H1 (cell line): Measurements from ENCODE around the gene STK26. TPM values are rescaled to one million over a fixed set of nuclear protein-coding genes. Genes with fewer than 3 reads are reported as not detected.

ENCODE experiments used
- CTCF ChIA-PET: fragments of 300-600 bp; sonication (Branson Sonifier 250); formaldehyde crosslinking; loops from one replicate; lab custom pipeline; 2021; ENCODE audit not compliant: partially characterized antibody; lab: Charles Lee
- POLR2A ChIA-PET: fragments of 300-600 bp; sonication (Branson Sonifier 250); formaldehyde crosslinking; loops from one replicate; lab custom pipeline; 2021; ENCODE audit warnings: inconsistent platforms; ENCODE audit not compliant: partially characterized antibody; lab: Charles Lee
- DNase-seq, 2 experiments: peaks; one replicate each; pipeline versions ENCODE4 v3.0.0 to v3.0.0-alpha.2; 2010 to 2022; ENCODE audit warnings: low spot score in 2 of 2, low read depth in 1 of 2, mixed read lengths in 1 of 2
- FAIRE-seq: peaks from 2 replicates; lab custom pipeline; 2011; peaks lifted over from hg19 to GRCh38; lab: Jason Lieb, UNC
- H2AFZ ChIP-seq: 2 replicates; pipeline ENCODE4 v1.8.1; 2012; ENCODE audit warnings: low read length, inconsistent platforms
- H2AK5ac ChIP-seq: 2 replicates; pipeline ENCODE4 v1.6.1; 2013; ENCODE audit warnings: low read depth, low read length
- H2BK120ac ChIP-seq: replicated peaks from 2 replicates; pipeline ENCODE3; 2013; ENCODE audit warnings: low read depth, low read length, inconsistent platforms
- H2BK12ac ChIP-seq: 2 replicates; pipeline ENCODE4 v1.6.1; 2013; ENCODE audit warnings: low read depth, low read length
- H2BK15ac ChIP-seq: 2 replicates; pipeline ENCODE4 v1.6.1; 2013; ENCODE audit warnings: low read length
- H2BK20ac ChIP-seq: 2 replicates; pipeline ENCODE4 v1.6.1; 2013; ENCODE audit warnings: low read length
- H2BK5ac ChIP-seq: 2 replicates; pipeline ENCODE4 v1.6.1; 2013; ENCODE audit warnings: low read depth, low read length
- H3K14ac ChIP-seq: 2 replicates; pipeline ENCODE4 v1.6.1; 2013; ENCODE audit warnings: inconsistent platforms; ENCODE audit not compliant: insufficient read length
- H3K18ac ChIP-seq: 2 replicates; pipeline ENCODE4 v1.6.1; 2013; ENCODE audit warnings: low read length; ENCODE audit errors: extremely low read depth
- H3K23ac ChIP-seq: 2 replicates; pipeline ENCODE4 v1.6.1; 2013; ENCODE audit warnings: inconsistent platforms; ENCODE audit not compliant: insufficient read length
- H3K23me2 ChIP-seq: 2 replicates; pipeline ENCODE4 v1.6.1; 2013; ENCODE audit warnings: low read depth, low read length
- H3K27ac ChIP-seq: 2 replicates; pipeline ENCODE4 v1.6.1; 2011; ENCODE audit warnings: low read depth, low read length, inconsistent platforms
- H3K27me3 ChIP-seq, 4 experiments: replicated peaks in 1 of 4; 1 replicate in 1 of 4; 2 replicates in 3 of 4; pipeline versions ENCODE4 v1.6.1 to v1.8.1; 2011 to 2013; ENCODE audit warnings: low read length in 3 of 4, mild to moderate bottlenecking in 3 of 4, inconsistent platforms in 2 of 4, mixed read lengths in 2 of 4, moderate library complexity in 1 of 4; ENCODE audit not compliant: control insufficient read depth in 3 of 4, insufficient read depth in 3 of 4; ENCODE audit errors: extremely low read depth in 1 of 4
- H3K36me3 ChIP-seq, 4 experiments: 2 replicates each; pipeline versions ENCODE4 v1.6.1 to v1.8.1; 2011 to 2013; ENCODE audit warnings: mild to moderate bottlenecking in 4 of 4, low read length in 3 of 4, moderate library complexity in 2 of 4, control low read depth in 1 of 4, inconsistent platforms in 1 of 4; ENCODE audit not compliant: insufficient read depth in 4 of 4, control insufficient read depth in 2 of 4
- H3K4ac ChIP-seq: replicated peaks from 2 replicates; pipeline ENCODE3; 2013; ENCODE audit warnings: low read length, low read depth, mixed read lengths, inconsistent platforms; ENCODE audit not compliant: insufficient read length
- H3K4me1 ChIP-seq, 4 experiments: replicated peaks in 1 of 4; 1 replicate in 1 of 4; 2 replicates in 3 of 4; pipeline versions ENCODE4 v1.6.1 to v1.8.1; 2011 to 2013; ENCODE audit warnings: low read length in 3 of 4, inconsistent platforms in 2 of 4, mixed read lengths in 1 of 4; ENCODE audit not compliant: insufficient read depth in 4 of 4, control insufficient read depth in 3 of 4
- H3K4me2 ChIP-seq, 2 experiments: 2 replicates each; pipeline versions ENCODE4 v1.6.1 to v1.8.1; 2011 to 2013; ENCODE audit warnings: low read depth in 2 of 2, low read length in 2 of 2, control low read depth in 1 of 2, inconsistent platforms in 1 of 2, mild to moderate bottlenecking in 1 of 2; ENCODE audit not compliant: insufficient read depth in 1 of 2
- H3K4me3 ChIP-seq, 4 experiments: fragments of 200-600, 300-600 bp in 1 of 4; sonication (generic), shearing (Covaris generic), sonication (Bioruptor Twin) in 1 of 4; 2 replicates each; pipeline versions ENCODE4 v1.5.1 to v1.8.1; 2011 to 2016; ENCODE audit warnings: low read length in 4 of 4, low read depth in 3 of 4, control low read depth in 2 of 4, inconsistent platforms in 2 of 4, mild to moderate bottlenecking in 2 of 4, mixed read lengths in 1 of 4, moderate library complexity in 1 of 4; ENCODE audit not compliant: insufficient read depth in 2 of 4; ENCODE audit errors: extremely low read depth in 1 of 4
- H3K56ac ChIP-seq: replicated peaks from 2 replicates; pipeline ENCODE3; 2013; ENCODE audit warnings: low read depth, mild to moderate bottlenecking, mixed read lengths, low read length, inconsistent platforms; ENCODE audit not compliant: insufficient read length
- H3K79me1 ChIP-seq: 2 replicates; pipeline ENCODE4 v1.6.1; 2013; ENCODE audit warnings: low read depth, low read length, control low read depth
- H3K79me2 ChIP-seq, 2 experiments: 2 replicates each; pipeline versions ENCODE4 v1.6.1 to v1.8.1; 2012 to 2013; ENCODE audit warnings: low read length in 2 of 2, mild to moderate bottlenecking in 2 of 2, inconsistent platforms in 1 of 2; ENCODE audit not compliant: insufficient read depth in 2 of 2, control insufficient read depth in 1 of 2
- H3K9ac ChIP-seq, 4 experiments: replicated peaks in 1 of 4; 1 replicate in 1 of 4; 2 replicates in 3 of 4; pipeline versions ENCODE4 v1.6.1 to v1.8.1; 2011 to 2013; ENCODE audit warnings: low read depth in 3 of 4, low read length in 3 of 4, control low read depth in 2 of 4, mild to moderate bottlenecking in 2 of 4, moderate library complexity in 2 of 4, inconsistent platforms in 1 of 4; ENCODE audit errors: extremely low read depth in 1 of 4
- H3K9me3 ChIP-seq, 2 experiments: 2 replicates each; pipeline versions ENCODE4 v1.6.1 to v1.8.1; 2012 to 2013; ENCODE audit warnings: mild to moderate bottlenecking in 2 of 2, moderate library complexity in 2 of 2, control low read depth in 1 of 2, inconsistent platforms in 1 of 2, low read depth in 1 of 2, low read length in 1 of 2, mixed read lengths in 1 of 2; ENCODE audit not compliant: insufficient read depth in 2 of 2
- H4K20me1 ChIP-seq, 2 experiments: replicated peaks in 1 of 2; 2 replicates each; pipeline versions ENCODE3 to v1.8.1; 2011 to 2013; ENCODE audit warnings: inconsistent platforms in 2 of 2, low read length in 2 of 2, mild to moderate bottlenecking in 1 of 2; ENCODE audit not compliant: insufficient read depth in 2 of 2, control insufficient read depth in 1 of 2
- H4K5ac ChIP-seq: 2 replicates; pipeline ENCODE4 v1.6.1; 2013; ENCODE audit warnings: low read length, low read depth, mixed read lengths, inconsistent platforms; ENCODE audit not compliant: insufficient read length
- H4K8ac ChIP-seq: 2 replicates; pipeline ENCODE4 v1.8.0; 2013; ENCODE audit warnings: mild to moderate bottlenecking, moderate library complexity, low read length, inconsistent platforms; ENCODE audit not compliant: insufficient read depth; ENCODE audit errors: extremely low read depth
- H4K91ac ChIP-seq: replicated peaks from 2 replicates; pipeline ENCODE3; 2013; ENCODE audit warnings: low read length, mixed read lengths, inconsistent platforms; ENCODE audit not compliant: insufficient read length
- NRF1 ChIP-seq: IDR thresholded peaks from 2 replicates; pipeline ENCODE4 v1.6.1; 2011; ENCODE audit warnings: mild to moderate bottlenecking, low read depth, low read length, improper control_type of control experiment
- RNF2 ChIP-seq: fragments of 200-900, 300-1000 bp; sonication (generic); IDR thresholded peaks from 2 replicates; pipeline ENCODE4 v1.7.1; 2016; ENCODE audit warnings: borderline replicate concordance, low read depth, mild to moderate bottlenecking, antibody characterized with exemption, low read length; ENCODE audit not compliant: poor library complexity, severe bottlenecking; ENCODE audit errors: missing control alignments
- SP1 ChIP-seq: IDR thresholded peaks from 2 replicates; pipeline ENCODE4 v1.6.1; 2011; ENCODE audit warnings: low read depth, low read length
- TAF7 ChIP-seq: optimal IDR thresholded peaks from 2 replicates; pipeline ENCODE3; 2011; ENCODE audit warnings: low read depth, mild to moderate bottlenecking, inconsistent platforms, low read length, moderate library complexity, borderline replicate concordance
- WGBS, 2 experiments: shearing (Covaris generic) in 1 of 2; methylation state at CpG; one replicate each; pipeline versions ENCODE4 v1.1.6 to v1.1.7; 2013 to 2015; ENCODE audit warnings: low lambda C conversion rate in 2 of 2, mixed read lengths in 2 of 2, inconsistent platforms in 1 of 2, low coverage in 1 of 2, missing lambda C conversion rate in 1 of 2; ENCODE audit not compliant: insufficient replicate concordance in 2 of 2, insufficient coverage in 1 of 2, insufficient read length in 1 of 2; ENCODE audit errors: extremely low coverage in 1 of 2, missing lambda C conversion rate in 1 of 2; 5-methylcytosine and 5-hydroxymethylcytosine counted together
- polyA plus RNA-seq, 7 experiments: library from polyadenylated mRNA; depleted of rRNA in 3 of 7; stranded (reverse) in 5 of 7; unstranded in 2 of 7; fragments of >200 nt in 5 of 7; fragments of 200-250 nt in 2 of 7; gene quantifications; 1 replicate in 5 of 7; 2 replicates in 1 of 7; 4 replicates in 1 of 7; pipeline versions ENCODE4 v1.2.1 to v1.2.3, GENCODE V29; 2011 to 2013; ENCODE audit warnings: missing spikeins in 2 of 7, mixed read lengths in 2 of 7
- total RNA-seq: library from RNA; stranded (reverse); fragmentation: NEBNext Ultra II Directional; extraction: Animal tissue kit (Norgen Biotek cat#: 25700); gene quantifications from 2 replicates; pipeline ENCODE4 v1.2.1, GENCODE V29; 2021

STK26 gene
- total and polyA plus RNA-seq, 2 of the 8 experiments (the other 6 are each of a cell fraction or from before 2014, with no cell fraction given) = 24.2 to 98.2 TPM

- CTCF ChIA-PET = no interaction called here
- no peak overlapping the region for H4K8ac ChIP-seq
- 0 out of 7 replicates have a peak, but pooled peaks cover 0 to 2% (median 0%) of the 10 kb centered on the region in 4 experiments for H3K4me1 ChIP-seq
- H2AFZ ChIP-seq = no peak overlapping the region
- H2AK5ac ChIP-seq = no peak overlapping the region
- H4K91ac ChIP-seq = no peak overlapping the region
- no peak overlapping the region for H3K56ac ChIP-seq
- H3K79me2 ChIP-seq = no peaks in the 10 kb centered on the region
- no peak overlapping the region for H3K4ac ChIP-seq
- no peak overlapping the region for H3K4me2 ChIP-seq
- DNase-seq (no peak), FAIRE-seq (no peak)
- no peak overlapping the region for H3K9ac ChIP-seq
- H3K18ac ChIP-seq = no peak overlapping the region
- no peak overlapping the region for H2BK12ac ChIP-seq
- no peak overlapping the region for H3K14ac ChIP-seq
- H3K23ac ChIP-seq = no peak overlapping the region
- no peak overlapping the region for H2BK20ac ChIP-seq
- H3K79me1 ChIP-seq = no peaks in the 10 kb centered on the region
- H2BK15ac ChIP-seq = no peak overlapping the region
- no peak overlapping the region for H3K27ac ChIP-seq
- WGBS, 2 experiments = 86% methylated on average over 2 of the region's 4 CpGs; no CpG with 5 or more reads in 1 of the 2 experiments
- H3K36me3 ChIP-seq = no peaks in the 10 kb centered on the region
- no peak overlapping the region for H4K5ac ChIP-seq
- H2BK120ac ChIP-seq = no peak overlapping the region
- TF ChIP-seq RNF2 (no peak), TAF7 (no peak), SP1 (no peak), NRF1 (no peak)
- POLR2A ChIA-PET = no interaction called here
- H4K20me1 ChIP-seq = no peaks in the 10 kb centered on the region
- no peak overlapping the region for H3K4me3 ChIP-seq
- no peaks in the 10 kb centered on the region for H3K23me2 ChIP-seq
- no peaks in the 10 kb centered on the region for H3K9me3 ChIP-seq
- no peak overlapping the region for H2BK5ac ChIP-seq
- H3K27me3 ChIP-seq = no peaks in the 10 kb centered on the region
Measured at GRCh38 chrX:132015875-132016274, 7.2 kb upstream of the STK26 start.
